CD4-positive, alpha-beta T cell treated with Interleukin-4 for 1 hour (primary cell): Measurements from ENCODE around the gene KANK2.

Experiments
- DNase-seq, 2 donors: peaks; one replicate each; pipeline ENCODE4 v3.0.0-alpha.2; 2020 to 2022

Gene KANK2

GRCh38 chr19:11197291-11198174 is at the start of gene KANK2:
Gene KANK2, minus strand, starts transcription at chr19:11197545. Its CDS starts 3,034 bp downstream, at chr19:11194511.
- DNase-seq = peak; percentile 65 to 75

GRCh38 chr19:11246941-11247340 is 49.6 kb upstream of the KANK2 start:
- no peak for DNase-seq

GRCh38 chr19:11244846-11245589 is 47.7 kb upstream of the KANK2 start:
- no peak for DNase-seq

GRCh38 chr19:11243798-11244169 is 46.4 kb upstream of the KANK2 start:
- DNase-seq = no peak

GRCh38 chr19:11242864-11243797 is 45.8 kb upstream of the KANK2 start:
- DNase-seq = peak; percentile 82 to 83

GRCh38 chr19:11242025-11242424 is 44.7 kb upstream of the KANK2 start:
- DNase-seq = no peak

- no peak for DNase-seq
Observed at GRCh38 chr19:11240008-11240444, 42.7 kb upstream of the KANK2 start.

- DNase-seq = no peak
Observed at GRCh38 chr19:11239377-11240000, 42.1 kb upstream of the KANK2 start, which contains the start of gene ANGPTL8. Gene ANGPTL8, plus strand, starts transcription at chr19:11239619. Its CDS starts 19 bp downstream, at chr19:11239638.

GRCh38 chr19:11238781-11239376 is 41.5 kb upstream of the KANK2 start:
- DNase-seq = no peak

GRCh38 chr19:11238041-11238440 is 40.7 kb upstream of the KANK2 start:
- DNase-seq = no peak

GRCh38 chr19:11237321-11237720 is 40.0 kb upstream of the KANK2 start:
- no peak for DNase-seq

- no peak for DNase-seq
Observed at GRCh38 chr19:11236324-11237301, 39.3 kb upstream of the KANK2 start.

GRCh38 chr19:11234486-11235075 is 37.2 kb upstream of the KANK2 start:
- no peak for DNase-seq

- DNase-seq = no peak
Observed at GRCh38 chr19:11233073-11233472, 35.7 kb upstream of the KANK2 start.

- DNase-seq = no peak
Observed at GRCh38 chr19:11232555-11232954, 35.2 kb upstream of the KANK2 start.

GRCh38 chr19:11230621-11231386 is 33.5 kb upstream of the KANK2 start:
- DNase-seq = no peak

GRCh38 chr19:11227195-11227886 is 30.0 kb upstream of the KANK2 start:
- no peak for DNase-seq

- no peak for DNase-seq
Observed at GRCh38 chr19:11226716-11227166, 29.4 kb upstream of the KANK2 start.

- DNase-seq = no peak
Observed at GRCh38 chr19:11225815-11226214, 28.5 kb upstream of the KANK2 start.
